H1 (cell line): ENCODE measurements around the gene B3GALT4. TPM values are rescaled to one million over a fixed set of nuclear protein-coding genes. Genes with fewer than 3 reads are reported as not detected.
A peak's percentile ranks its signal among the peaks of the same experiment; 100 is the strongest.

Experiments used
- CTCF ChIA-PET: fragments of 300-600 bp; sonication (Branson Sonifier 250); formaldehyde crosslinking; loops from one replicate; lab custom pipeline; 2021; ENCODE audit not compliant: partially characterized antibody; lab: Charles Lee
- POLR2A ChIA-PET: fragments of 300-600 bp; sonication (Branson Sonifier 250); formaldehyde crosslinking; loops from one replicate; lab custom pipeline; 2021; ENCODE audit warnings: inconsistent platforms; ENCODE audit not compliant: partially characterized antibody; lab: Charles Lee
- DNase-seq, 2 experiments: peaks; one replicate each; pipeline versions ENCODE4 v3.0.0 to v3.0.0-alpha.2; 2010 to 2022; ENCODE audit warnings: low spot score in 2 of 2, low read depth in 1 of 2, mixed read lengths in 1 of 2
- FAIRE-seq: peaks from 2 replicates; lab custom pipeline; 2011; peaks lifted over from hg19 to GRCh38; lab: Jason Lieb, UNC
- H2AFZ ChIP-seq: 2 replicates; pipeline ENCODE4 v1.8.1; 2012; ENCODE audit warnings: low read length, inconsistent platforms
- H2AK5ac ChIP-seq: 2 replicates; pipeline ENCODE4 v1.6.1; 2013; ENCODE audit warnings: low read depth, low read length
- H2BK120ac ChIP-seq: replicated peaks from 2 replicates; pipeline ENCODE3; 2013; ENCODE audit warnings: low read depth, low read length, inconsistent platforms
- H2BK12ac ChIP-seq: 2 replicates; pipeline ENCODE4 v1.6.1; 2013; ENCODE audit warnings: low read depth, low read length
- H2BK15ac ChIP-seq: 2 replicates; pipeline ENCODE4 v1.6.1; 2013; ENCODE audit warnings: low read length
- H2BK20ac ChIP-seq: 2 replicates; pipeline ENCODE4 v1.6.1; 2013; ENCODE audit warnings: low read length
- H2BK5ac ChIP-seq: 2 replicates; pipeline ENCODE4 v1.6.1; 2013; ENCODE audit warnings: low read depth, low read length
- H3K14ac ChIP-seq: 2 replicates; pipeline ENCODE4 v1.6.1; 2013; ENCODE audit warnings: inconsistent platforms; ENCODE audit not compliant: insufficient read length
- H3K18ac ChIP-seq: 2 replicates; pipeline ENCODE4 v1.6.1; 2013; ENCODE audit warnings: low read length; ENCODE audit errors: extremely low read depth
- H3K23ac ChIP-seq: 2 replicates; pipeline ENCODE4 v1.6.1; 2013; ENCODE audit warnings: inconsistent platforms; ENCODE audit not compliant: insufficient read length
- H3K23me2 ChIP-seq: 2 replicates; pipeline ENCODE4 v1.6.1; 2013; ENCODE audit warnings: low read depth, low read length
- H3K27ac ChIP-seq: 2 replicates; pipeline ENCODE4 v1.6.1; 2011; ENCODE audit warnings: low read depth, low read length, inconsistent platforms
- H3K27me3 ChIP-seq, 4 experiments: replicated peaks in 1 of 4; 1 replicate in 1 of 4; 2 replicates in 3 of 4; pipeline versions ENCODE4 v1.6.1 to v1.8.1; 2011 to 2013; ENCODE audit warnings: low read length in 3 of 4, mild to moderate bottlenecking in 3 of 4, inconsistent platforms in 2 of 4, mixed read lengths in 2 of 4, moderate library complexity in 1 of 4; ENCODE audit not compliant: control insufficient read depth in 3 of 4, insufficient read depth in 3 of 4; ENCODE audit errors: extremely low read depth in 1 of 4
- H3K36me3 ChIP-seq, 4 experiments: 2 replicates each; pipeline versions ENCODE4 v1.6.1 to v1.8.1; 2011 to 2013; ENCODE audit warnings: mild to moderate bottlenecking in 4 of 4, low read length in 3 of 4, moderate library complexity in 2 of 4, control low read depth in 1 of 4, inconsistent platforms in 1 of 4; ENCODE audit not compliant: insufficient read depth in 4 of 4, control insufficient read depth in 2 of 4
- H3K4ac ChIP-seq: replicated peaks from 2 replicates; pipeline ENCODE3; 2013; ENCODE audit warnings: low read length, low read depth, mixed read lengths, inconsistent platforms; ENCODE audit not compliant: insufficient read length
- H3K4me1 ChIP-seq, 4 experiments: replicated peaks in 1 of 4; 1 replicate in 1 of 4; 2 replicates in 3 of 4; pipeline versions ENCODE4 v1.6.1 to v1.8.1; 2011 to 2013; ENCODE audit warnings: low read length in 3 of 4, inconsistent platforms in 2 of 4, mixed read lengths in 1 of 4; ENCODE audit not compliant: insufficient read depth in 4 of 4, control insufficient read depth in 3 of 4
- H3K4me2 ChIP-seq, 2 experiments: 2 replicates each; pipeline versions ENCODE4 v1.6.1 to v1.8.1; 2011 to 2013; ENCODE audit warnings: low read depth in 2 of 2, low read length in 2 of 2, control low read depth in 1 of 2, inconsistent platforms in 1 of 2, mild to moderate bottlenecking in 1 of 2; ENCODE audit not compliant: insufficient read depth in 1 of 2
- H3K4me3 ChIP-seq, 4 experiments: fragments of 200-600, 300-600 bp in 1 of 4; sonication (generic), shearing (Covaris generic), sonication (Bioruptor Twin) in 1 of 4; 2 replicates each; pipeline versions ENCODE4 v1.5.1 to v1.8.1; 2011 to 2016; ENCODE audit warnings: low read length in 4 of 4, low read depth in 3 of 4, control low read depth in 2 of 4, inconsistent platforms in 2 of 4, mild to moderate bottlenecking in 2 of 4, mixed read lengths in 1 of 4, moderate library complexity in 1 of 4; ENCODE audit not compliant: insufficient read depth in 2 of 4; ENCODE audit errors: extremely low read depth in 1 of 4
- H3K56ac ChIP-seq: replicated peaks from 2 replicates; pipeline ENCODE3; 2013; ENCODE audit warnings: low read depth, mild to moderate bottlenecking, mixed read lengths, low read length, inconsistent platforms; ENCODE audit not compliant: insufficient read length
- H3K79me1 ChIP-seq: 2 replicates; pipeline ENCODE4 v1.6.1; 2013; ENCODE audit warnings: low read depth, low read length, control low read depth
- H3K79me2 ChIP-seq, 2 experiments: 2 replicates each; pipeline versions ENCODE4 v1.6.1 to v1.8.1; 2012 to 2013; ENCODE audit warnings: low read length in 2 of 2, mild to moderate bottlenecking in 2 of 2, inconsistent platforms in 1 of 2; ENCODE audit not compliant: insufficient read depth in 2 of 2, control insufficient read depth in 1 of 2
- H3K9ac ChIP-seq, 4 experiments: replicated peaks in 1 of 4; 1 replicate in 1 of 4; 2 replicates in 3 of 4; pipeline versions ENCODE4 v1.6.1 to v1.8.1; 2011 to 2013; ENCODE audit warnings: low read depth in 3 of 4, low read length in 3 of 4, control low read depth in 2 of 4, mild to moderate bottlenecking in 2 of 4, moderate library complexity in 2 of 4, inconsistent platforms in 1 of 4; ENCODE audit errors: extremely low read depth in 1 of 4
- H3K9me3 ChIP-seq, 2 experiments: 2 replicates each; pipeline versions ENCODE4 v1.6.1 to v1.8.1; 2012 to 2013; ENCODE audit warnings: mild to moderate bottlenecking in 2 of 2, moderate library complexity in 2 of 2, control low read depth in 1 of 2, inconsistent platforms in 1 of 2, low read depth in 1 of 2, low read length in 1 of 2, mixed read lengths in 1 of 2; ENCODE audit not compliant: insufficient read depth in 2 of 2
- H4K20me1 ChIP-seq, 2 experiments: replicated peaks in 1 of 2; 2 replicates each; pipeline versions ENCODE3 to v1.8.1; 2011 to 2013; ENCODE audit warnings: inconsistent platforms in 2 of 2, low read length in 2 of 2, mild to moderate bottlenecking in 1 of 2; ENCODE audit not compliant: insufficient read depth in 2 of 2, control insufficient read depth in 1 of 2
- H4K5ac ChIP-seq: 2 replicates; pipeline ENCODE4 v1.6.1; 2013; ENCODE audit warnings: low read length, low read depth, mixed read lengths, inconsistent platforms; ENCODE audit not compliant: insufficient read length
- H4K8ac ChIP-seq: 2 replicates; pipeline ENCODE4 v1.8.0; 2013; ENCODE audit warnings: mild to moderate bottlenecking, moderate library complexity, low read length, inconsistent platforms; ENCODE audit not compliant: insufficient read depth; ENCODE audit errors: extremely low read depth
- H4K91ac ChIP-seq: replicated peaks from 2 replicates; pipeline ENCODE3; 2013; ENCODE audit warnings: low read length, mixed read lengths, inconsistent platforms; ENCODE audit not compliant: insufficient read length
- KDM4A ChIP-seq: IDR thresholded peaks from one replicate; pipeline ENCODE4 v1.7.1; 2012; ENCODE audit warnings: low read depth, mild to moderate bottlenecking, moderate library complexity, low read length, inconsistent platforms; ENCODE audit not compliant: severe bottlenecking
- POLR2A ChIP-seq, 2 experiments: IDR thresholded peaks; 1 replicate in 1 of 2; 2 replicates in 1 of 2; pipeline ENCODE4 v1.6.1; 2011; ENCODE audit warnings: low read depth in 2 of 2, low read length in 2 of 2, mild to moderate bottlenecking in 2 of 2; ENCODE audit errors: control extremely low read depth in 1 of 2
- POLR2AphosphoS5 ChIP-seq: IDR thresholded peaks from 2 replicates; pipeline ENCODE4 v1.6.1; 2011; ENCODE audit warnings: low read depth, low read length
- RAD21 ChIP-seq, 2 experiments: IDR thresholded peaks in 1 of 2; conservative IDR thresholded peaks in 1 of 2; 2 replicates each; pipeline ENCODE4 v1.6.1; 2011; ENCODE audit warnings: low read depth in 2 of 2, low read length in 2 of 2, improper control_type of control experiment in 1 of 2, inconsistent platforms in 1 of 2, mild to moderate bottlenecking in 1 of 2, moderate library complexity in 1 of 2
- RXRA ChIP-seq: IDR thresholded peaks from 2 replicates; pipeline ENCODE4 v1.6.1; 2011; ENCODE audit warnings: low read depth, mild to moderate bottlenecking, low read length, moderate library complexity; ENCODE audit not compliant: insufficient read depth
- SAP30 ChIP-seq: fragments of 300-600 bp; sonication (generic); IDR thresholded peaks from 2 replicates; pipeline ENCODE4 v1.7.1; 2012; ENCODE audit warnings: low read length, moderate library complexity, mild to moderate bottlenecking, inconsistent platforms; ENCODE audit not compliant: insufficient read depth, insufficient replicate concordance
- SIN3A ChIP-seq, 2 experiments: IDR thresholded peaks in 1 of 2; conservative IDR thresholded peaks in 1 of 2; 2 replicates each; pipeline ENCODE4 v1.6.1; 2011 to 2012; ENCODE audit warnings: low read length in 2 of 2, improper control_type of control experiment in 1 of 2, low read depth in 1 of 2, mild to moderate bottlenecking in 1 of 2
- SIRT6 ChIP-seq: IDR thresholded peaks from one replicate; pipeline ENCODE4 v1.7.1; 2012; ENCODE audit warnings: low read length, inconsistent platforms
- WGBS, 2 experiments: shearing (Covaris generic) in 1 of 2; methylation state at CpG; one replicate each; pipeline versions ENCODE4 v1.1.6 to v1.1.7; 2013 to 2015; ENCODE audit warnings: low lambda C conversion rate in 2 of 2, mixed read lengths in 2 of 2, inconsistent platforms in 1 of 2, low coverage in 1 of 2, missing lambda C conversion rate in 1 of 2; ENCODE audit not compliant: insufficient replicate concordance in 2 of 2, insufficient coverage in 1 of 2, insufficient read length in 1 of 2; ENCODE audit errors: extremely low coverage in 1 of 2, missing lambda C conversion rate in 1 of 2; 5-methylcytosine and 5-hydroxymethylcytosine counted together
- polyA plus RNA-seq, 7 experiments: library from polyadenylated mRNA; depleted of rRNA in 3 of 7; stranded (reverse) in 5 of 7; unstranded in 2 of 7; fragments of >200 nt in 5 of 7; fragments of 200-250 nt in 2 of 7; gene quantifications; 1 replicate in 5 of 7; 2 replicates in 1 of 7; 4 replicates in 1 of 7; pipeline versions ENCODE4 v1.2.1 to v1.2.3, GENCODE V29; 2011 to 2013; ENCODE audit warnings: missing spikeins in 2 of 7, mixed read lengths in 2 of 7
- total RNA-seq: library from RNA; stranded (reverse); fragmentation: NEBNext Ultra II Directional; extraction: Animal tissue kit (Norgen Biotek cat#: 25700); gene quantifications from 2 replicates; pipeline ENCODE4 v1.2.1, GENCODE V29; 2021

The B3GALT4 gene
- total and polyA plus RNA-seq, 2 of the 8 experiments (the other 6 are each of a cell fraction or from before 2014, with no cell fraction given): 2.2 to 3.0 TPM

- H4K5ac ChIP-seq: no peak overlapping the region
- no peak overlapping the region for H2AFZ ChIP-seq
- no peak overlapping the region for H3K56ac ChIP-seq
- H2BK15ac ChIP-seq: no peak overlapping the region
- peaks cover 0 to 25% of the 10 kb centered on the region in 2 experiments; a peak in 2 of 4 replicates for H3K79me2 ChIP-seq
- H3K9me3 ChIP-seq: no peaks in the 10 kb centered on the region
- peak overlapping the region; percentile 34 to 98 for H3K4me2 ChIP-seq
- H3K18ac ChIP-seq: no peak overlapping the region; the same call in 1 of the 2 replicates
- no peak overlapping the region for H4K91ac ChIP-seq
- no peak overlapping the region for H3K23ac ChIP-seq
- peaks cover 0 to 5% of the 10 kb centered on the region in 2 experiments for H4K20me1 ChIP-seq
- H2BK12ac ChIP-seq: no peak overlapping the region
- peak overlapping the region; percentile 81 for H3K27ac ChIP-seq
- peaks cover 0 to 6% (median 4%) of the 10 kb centered on the region in 4 experiments; a peak in 6 of 7 replicates for H3K4me1 ChIP-seq
- peaks cover 9% of the 10 kb centered on the region; the same call in 1 of the 2 replicates for H3K79me1 ChIP-seq
- no peaks in the 10 kb centered on the region for H3K27me3 ChIP-seq
- CTCF ChIA-PET: interaction anchor here (0.6 to 6.2 kb wide), 11 partner anchors 8 to 364 kb away, joined by 3 to 77 read pairs (median 4); partner anchors contain the start of genes B3GALT4, CUTA, PFDN6 and TAPBP
- H3K4me3 ChIP-seq: peak overlapping the region; percentile 76 to 99 (median 94)
- H3K4ac ChIP-seq: no peak overlapping the region
- H3K23me2 ChIP-seq: peaks cover 16% of the 10 kb centered on the region
- no peak overlapping the region for H2BK120ac ChIP-seq
- H2AK5ac ChIP-seq: no peak overlapping the region
- FAIRE-seq: no peak
- 2% methylated on average over 16 of the region's 42 CpGs; no CpG with 5 or more reads in 1 of the 2 experiments for WGBS, 2 experiments
- H4K8ac ChIP-seq: peak overlapping the region; percentile 28; the same call in 1 of the 2 replicates
- DNase-seq: peak in 1 of 2 experiments; percentile 84
- peak overlapping the region; percentile 95; the same call in 1 of the 2 replicates for H2BK5ac ChIP-seq
- POLR2A ChIA-PET: interaction anchor here (1.0 to 16.7 kb wide), 14 partner anchors 9 to 327 kb away, joined by 3 to 337 read pairs (median 8); partner anchors contain the start of genes B3GALT4, PFDN6, RPS18 and TAPBP
- H3K36me3 ChIP-seq: peaks cover 1 to 6% (median 2%) of the 10 kb centered on the region in 4 experiments; a peak in 5 of 8 replicates
- peak overlapping the region in 3 of 4 experiments; percentile 13 to 69 (median 60); a peak in 5 of 7 replicates for H3K9ac ChIP-seq
- H3K14ac ChIP-seq: no peak overlapping the region
- H2BK20ac ChIP-seq: no peak overlapping the region
- peak; percentile 91 for TF ChIP-seq SAP30
- TF ChIP-seq RXRA: no peak
- peak; percentile 16 for TF ChIP-seq KDM4A
- no peak for TF ChIP-seq RAD21 (IDR thresholded peaks at IDR 0.05 in 1 of 2, conservative IDR thresholded peaks at IDR 0.05 in 1 of 2; ENCODE audit: low read depth in 2 of 2, low read length in 2 of 2)
- peak in 1 of 2 experiments; percentile 84; a peak in 2 of 4 replicates for TF ChIP-seq SIN3A (conservative IDR thresholded peaks at IDR 0.05 in 1 of 2, IDR thresholded peaks at IDR 0.05 in 1 of 2; ENCODE audit: low read depth in 1 of 2, low read length in 2 of 2)
- TF ChIP-seq POLR2AphosphoS5: peak; percentile 23; the same call in 1 of the 2 replicates
- TF ChIP-seq SIRT6: no peak
- peak; percentile 5 to 29; a peak in 2 of 3 replicates for TF ChIP-seq POLR2A (IDR thresholded peaks at IDR 0.05; ENCODE audit: control extremely low read depth in 1 of 2, low read depth in 2 of 2, low read length in 2 of 2)
These were observed 21.2 kb downstream of the B3GALT4 start for GRCh38 chr6:33297956-33298772.
